Stimulated activated naive CD8-positive, alpha-beta T cell treated with anti-CD3 and anti-CD28 coated beads, Interleukin-15, amount 100 ng/mL, for 72 hours (primary cell): Measurements from ENCODE around the gene BRD9.

Experiments used
- ATAC-seq: fragments of 150-1000 bp; cut with Tn5 transposase; 2 replicates; pipeline ENCODE4 v1.10.0; 2021; ENCODE audit warnings: mild to moderate bottlenecking, moderate library complexity
- DNase-seq, 2 donors: peaks; one replicate each; pipeline ENCODE4 v3.0.0; 2021 to 2022
- H3K27ac Mint-ChIP-seq, 2 donors: one replicate each; pipeline ENCODE4 v1.8.0; 2022; ENCODE audit warnings: mild to moderate bottlenecking in 2 of 2, mixed read lengths in 2 of 2, moderate library complexity in 2 of 2
- H3K27me3 Mint-ChIP-seq: one replicate; pipeline ENCODE4 v1.8.0; 2022; ENCODE audit warnings: mixed read lengths
- H3K4me1 Mint-ChIP-seq: one replicate; pipeline ENCODE4 v1.8.0; 2022; ENCODE audit warnings: mild to moderate bottlenecking, mixed read lengths
- H3K4me3 Mint-ChIP-seq, 2 donors: one replicate each; pipeline ENCODE4 v1.8.0; 2022; ENCODE audit warnings: mild to moderate bottlenecking in 2 of 2, mixed read lengths in 2 of 2, moderate library complexity in 1 of 2
- H3K9me3 Mint-ChIP-seq, 2 donors: one replicate each; pipeline ENCODE4 v1.8.0; 2022; ENCODE audit warnings: mixed read lengths in 2 of 2

The BRD9 gene

DNA sequence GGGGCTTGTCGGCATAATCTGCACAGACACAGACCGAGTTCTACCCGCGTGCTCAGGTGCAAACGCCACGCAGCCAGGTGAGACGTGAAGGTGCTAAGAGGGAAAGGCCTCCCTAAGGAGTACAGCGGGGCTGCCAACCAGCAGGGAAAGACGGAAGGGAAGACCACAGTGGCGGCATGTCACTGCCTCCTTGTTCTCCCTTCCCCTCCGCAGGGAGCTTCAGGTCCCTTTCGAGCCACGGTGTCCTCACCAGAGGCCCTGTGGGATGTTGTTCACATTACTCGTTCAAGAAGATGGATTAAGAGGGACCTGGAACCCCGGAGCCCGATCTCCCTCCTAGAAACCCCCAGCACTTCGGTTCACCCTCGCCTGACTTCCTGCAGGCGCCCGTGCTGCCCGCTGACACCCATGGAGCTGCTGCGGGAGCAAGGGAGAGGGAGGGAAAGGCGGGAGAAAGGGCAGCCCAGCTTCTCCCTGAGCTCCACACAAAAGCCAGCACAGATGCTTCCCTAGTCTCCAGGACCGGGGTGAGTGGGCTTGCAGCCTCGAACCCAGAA lies 686 bp downstream of the BRD9 start:
- peak overlapping the region; percentile 87 to 92 for H3K27ac Mint-ChIP-seq
- H3K27me3 Mint-ChIP-seq, result no peaks in the 10 kb centered on the region
- peak overlapping the region; percentile 80 to 90 for H3K4me3 Mint-ChIP-seq
- ATAC-seq, result peak; percentile 7
- peaks cover 41% of the 10 kb centered on the region for H3K4me1 Mint-ChIP-seq
- peak in 1 of 2 donors; percentile 11 for DNase-seq
- H3K9me3 Mint-ChIP-seq, result no peaks in the 10 kb centered on the region

DNA sequence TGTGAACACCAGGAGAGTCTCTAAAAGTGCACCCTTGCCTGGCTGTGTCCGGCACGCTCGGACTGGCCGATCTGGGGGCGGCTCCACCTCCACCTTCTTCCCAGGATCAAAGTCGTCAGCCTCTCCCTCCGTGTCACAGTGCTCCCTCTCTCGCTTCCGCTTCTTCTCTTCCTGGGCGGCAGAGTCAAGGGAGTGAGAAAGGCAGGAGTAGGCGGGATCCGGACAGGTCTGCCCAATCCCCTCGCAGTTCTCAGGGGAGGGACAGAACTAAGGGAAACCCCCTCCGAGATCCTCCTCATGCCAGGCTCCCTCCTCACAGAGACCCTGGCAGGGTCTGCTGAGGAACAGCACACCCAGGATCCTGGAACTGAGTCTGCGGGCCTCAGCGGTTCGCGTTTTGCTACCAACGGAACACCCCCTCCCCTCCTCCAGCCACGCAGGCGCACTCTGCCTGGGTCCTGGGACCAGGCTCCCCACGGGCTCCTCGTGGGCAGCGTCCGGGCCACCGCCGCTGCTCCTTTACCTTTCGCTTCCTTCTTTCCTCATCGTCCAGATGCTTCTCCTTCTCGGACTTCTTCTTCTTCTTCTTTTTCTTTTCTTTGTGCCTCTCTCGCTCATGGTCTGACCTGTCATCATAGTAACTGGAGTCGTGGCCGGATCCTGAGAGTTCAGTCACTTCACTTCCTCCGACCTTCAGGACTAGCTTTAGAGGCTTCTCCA lies 1.3 kb downstream of the BRD9 start:
- Mint-ChIP-seq H3K4me3 (peak overlapping the region; percentile 80 to 90), H3K27me3 (no peaks in the 10 kb centered on the region), H3K27ac (peak overlapping the region; percentile 87 to 92), H3K9me3 (no peaks in the 10 kb centered on the region), H3K4me1 (peaks cover 41% of the 10 kb centered on the region)
- DNase-seq (no peak), ATAC-seq (no peak)

DNA sequence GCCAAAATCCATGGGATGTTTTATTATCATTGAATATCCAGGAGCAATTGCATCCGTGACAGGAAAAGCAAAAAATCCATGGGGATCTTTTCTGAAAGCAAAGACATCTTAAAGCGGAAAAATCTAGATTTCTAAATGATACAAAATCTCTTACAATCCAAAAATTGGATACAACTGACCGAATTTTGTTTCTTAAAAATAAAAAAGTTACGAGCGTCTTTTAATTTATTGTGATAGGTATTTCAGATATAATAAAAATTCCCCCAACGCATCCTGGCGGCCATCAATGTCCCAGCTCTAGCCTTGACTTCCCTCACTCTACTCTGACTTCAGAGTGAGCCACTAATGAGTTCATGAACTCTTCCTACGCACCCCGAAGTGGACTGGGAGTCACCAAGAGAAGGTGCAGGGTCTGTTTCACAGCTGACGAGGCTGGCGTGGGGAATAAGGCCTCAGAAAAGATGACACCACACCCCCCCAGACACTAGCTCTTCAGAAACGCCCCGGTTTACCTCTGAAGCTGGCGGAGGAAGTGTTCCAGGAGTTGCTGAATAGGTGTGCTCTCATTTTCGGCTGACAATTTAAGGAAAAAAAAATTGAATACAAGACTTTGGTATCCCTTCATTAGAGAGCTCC lies 3.4 kb downstream of the BRD9 start:
- H3K4me3 Mint-ChIP-seq, result no peak overlapping the region
- no peak overlapping the region for H3K27ac Mint-ChIP-seq
- H3K27me3 Mint-ChIP-seq, result no peaks in the 10 kb centered on the region
- DNase-seq (no peak), ATAC-seq (no peak)
- H3K9me3 Mint-ChIP-seq, result no peaks in the 10 kb centered on the region
- peaks cover 40% of the 10 kb centered on the region for H3K4me1 Mint-ChIP-seq

DNA sequence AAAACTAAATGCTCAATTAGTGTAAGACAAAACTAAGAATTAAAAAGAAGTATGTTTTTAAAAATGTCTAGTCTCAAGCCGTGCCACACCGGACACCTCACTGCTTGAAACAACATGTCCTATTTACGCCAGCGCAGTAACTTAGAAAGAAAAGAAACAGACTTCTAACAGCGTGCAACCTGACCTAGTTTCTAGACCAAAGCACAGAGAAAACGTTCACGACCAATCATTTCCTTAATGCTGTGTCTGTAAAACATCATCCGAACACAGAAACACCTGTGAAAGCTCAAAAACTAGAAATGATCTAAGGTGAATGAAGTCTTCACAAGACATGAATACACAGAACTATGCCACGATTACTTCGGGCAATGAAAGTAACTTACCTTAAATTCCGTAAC lies 4.0 kb downstream of the BRD9 start:
- ATAC-seq, result no peak
- DNase-seq, result no peak
- Mint-ChIP-seq H3K9me3 (peaks cover 0 to under 1% of the 10 kb centered on the region in 2 donors), H3K27me3 (no peaks in the 10 kb centered on the region), H3K27ac (no peak overlapping the region), H3K4me3 (no peak overlapping the region), H3K4me1 (peaks cover 34% of the 10 kb centered on the region)

DNA sequence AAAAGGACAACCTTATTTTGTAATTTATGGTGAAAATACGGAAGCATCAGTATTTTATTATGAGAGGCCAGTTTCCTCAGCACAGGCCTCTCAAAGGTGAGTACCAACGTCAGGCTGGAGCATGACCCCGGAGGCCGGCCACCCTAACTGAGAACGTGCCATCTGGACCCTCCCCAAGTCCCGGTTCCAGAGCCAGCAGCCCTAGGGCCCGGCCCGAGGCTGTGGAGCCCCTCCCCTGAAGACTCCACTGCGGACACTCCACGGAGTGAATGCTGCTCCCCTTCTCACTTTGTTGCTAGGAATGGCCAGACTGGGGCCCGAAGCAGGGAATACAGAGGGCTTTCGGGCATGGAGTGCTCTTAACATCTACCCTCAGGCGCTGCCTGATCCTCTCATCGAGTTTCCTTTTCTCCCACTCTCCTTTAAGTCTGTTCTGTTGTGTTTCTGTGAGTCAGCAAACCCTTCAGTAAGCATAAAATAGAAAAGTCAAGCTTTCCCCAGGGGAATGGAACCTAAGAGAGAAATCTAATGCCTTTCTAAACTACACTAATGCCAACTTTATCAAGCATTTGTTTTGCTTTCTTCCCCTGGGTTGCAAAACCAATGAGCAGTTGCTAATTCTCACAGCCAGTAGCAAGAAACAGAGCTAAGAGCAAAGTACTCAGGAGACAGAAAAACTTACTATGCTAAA lies 4.5 kb downstream of the BRD9 start:
- DNase-seq, result no peak
- Mint-ChIP-seq H3K4me1 (peaks cover 32% of the 10 kb centered on the region), H3K9me3 (peaks cover under 1 to 6% of the 10 kb centered on the region in 2 donors), H3K27me3 (no peaks in the 10 kb centered on the region), H3K4me3 (no peak overlapping the region), H3K27ac (no peak overlapping the region)
- no peak for ATAC-seq

DNA sequence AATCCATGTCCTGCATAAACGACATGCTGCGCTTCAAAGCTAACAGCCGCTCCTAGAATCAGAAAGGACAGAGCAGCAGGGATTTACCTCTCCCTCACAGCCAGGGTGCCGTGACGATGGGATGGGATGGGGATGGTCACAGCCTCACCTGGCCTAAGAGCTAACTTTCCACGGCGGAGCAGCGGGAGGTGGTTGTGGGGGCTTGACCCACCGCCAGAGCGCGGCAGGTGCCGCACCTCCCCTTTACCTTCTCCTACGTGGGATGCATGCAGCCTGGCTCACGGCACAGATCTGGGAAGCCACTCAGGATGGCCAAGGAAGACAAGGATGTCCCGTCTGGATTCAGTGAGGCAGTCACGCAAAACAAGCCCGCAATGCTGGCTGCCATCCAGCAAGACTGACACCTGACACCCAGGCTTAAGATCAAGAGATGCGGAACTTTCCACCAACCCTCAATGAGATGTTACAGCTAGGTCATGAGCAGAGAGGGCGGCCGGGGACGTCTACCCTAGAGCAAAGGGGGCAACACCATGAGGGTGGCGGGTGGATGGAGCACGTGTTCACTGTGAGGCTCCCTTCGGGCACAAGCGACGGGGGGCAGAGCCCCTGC lies 5.8 kb downstream of the BRD9 start:
- Mint-ChIP-seq H3K27ac (no peak overlapping the region), H3K9me3 (peaks cover 10 to 17% of the 10 kb centered on the region in 2 donors), H3K4me3 (no peak overlapping the region), H3K4me1 (peaks cover 43% of the 10 kb centered on the region), H3K27me3 (no peaks in the 10 kb centered on the region)
- ATAC-seq (no peak), DNase-seq (no peak)

DNA sequence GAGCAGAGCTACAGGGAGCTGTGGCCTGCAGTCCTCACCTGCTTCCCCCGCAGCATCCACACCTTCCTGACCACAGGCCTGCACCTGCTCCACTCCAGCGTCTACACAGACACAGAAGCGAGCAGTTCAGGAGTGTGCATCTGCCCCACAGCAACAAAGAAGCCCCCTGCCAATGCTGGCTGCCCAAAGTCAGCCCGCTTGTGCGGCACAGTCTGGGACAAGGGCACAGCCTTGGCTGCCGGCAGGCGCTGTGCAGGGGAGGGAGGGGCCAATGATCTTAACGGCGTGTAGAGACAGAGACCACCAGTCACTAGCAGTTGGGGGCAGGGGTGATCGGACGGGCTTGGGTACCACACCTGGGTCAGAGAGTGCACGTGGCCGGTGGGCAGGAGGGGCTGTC lies 6.6 kb downstream of the BRD9 start:
- ATAC-seq, result no peak

DNA sequence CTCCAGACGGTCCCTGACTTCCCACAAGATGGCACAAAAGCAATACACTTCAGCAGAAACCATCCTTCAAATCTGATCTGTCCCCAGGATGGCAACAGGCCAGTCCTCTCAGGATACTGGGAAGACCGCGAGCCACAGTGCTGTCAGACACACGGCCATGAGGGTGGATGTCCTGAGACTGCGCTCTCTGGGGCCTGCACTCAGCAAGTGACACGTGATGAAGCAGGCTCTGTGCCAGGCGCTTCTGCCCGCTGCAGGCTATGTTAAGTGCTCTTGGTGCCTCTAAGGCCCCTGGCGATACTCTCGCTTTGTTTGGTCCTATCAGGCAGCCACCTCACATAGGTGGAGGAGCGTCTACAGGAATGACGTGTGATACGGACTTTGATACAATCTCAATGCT lies 7.1 kb downstream of the BRD9 start:
- ATAC-seq, result no peak
- DNase-seq, result no peak
- H3K9me3 Mint-ChIP-seq, result peaks cover 10 to 17% of the 10 kb centered on the region in 2 donors
- no peaks in the 10 kb centered on the region for H3K27me3 Mint-ChIP-seq
- peaks cover 37% of the 10 kb centered on the region for H3K4me1 Mint-ChIP-seq
- H3K27ac Mint-ChIP-seq, result peak overlapping the region in 1 of 2 donors; percentile 51
- no peak overlapping the region for H3K4me3 Mint-ChIP-seq

More for the DNA sequence above, 6.6 kb downstream of the BRD9 start:
- no peak overlapping the region for H3K4me3 Mint-ChIP-seq
- peaks cover 10 to 17% of the 10 kb centered on the region in 2 donors for H3K9me3 Mint-ChIP-seq
- no peak for DNase-seq
- peaks cover 42% of the 10 kb centered on the region for H3K4me1 Mint-ChIP-seq
- H3K27ac Mint-ChIP-seq, result no peak overlapping the region
- no peaks in the 10 kb centered on the region for H3K27me3 Mint-ChIP-seq

DNA sequence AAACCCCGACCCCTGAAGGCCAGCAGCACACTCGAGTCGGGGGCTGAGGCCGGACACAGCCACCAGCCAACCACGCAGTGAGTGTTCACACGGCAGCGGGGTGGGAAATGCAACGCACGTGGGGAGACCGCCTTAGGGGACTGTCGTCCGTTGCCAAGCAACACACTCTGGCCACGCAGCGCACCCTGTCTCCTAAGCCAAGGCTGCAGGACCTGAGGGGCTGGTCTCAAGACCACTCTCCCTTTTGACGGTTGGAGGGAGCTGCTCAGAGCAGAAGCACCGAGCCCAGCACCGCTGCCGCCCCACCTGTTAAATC lies 7.5 kb downstream of the BRD9 start:
- H3K27me3 Mint-ChIP-seq, result no peaks in the 10 kb centered on the region
- ATAC-seq, result no peak
- H3K4me3 Mint-ChIP-seq, result no peak overlapping the region
- no peak for DNase-seq
- no peak overlapping the region for H3K27ac Mint-ChIP-seq
- peaks cover 34% of the 10 kb centered on the region for H3K4me1 Mint-ChIP-seq
- H3K9me3 Mint-ChIP-seq, result peaks cover 10 to 17% of the 10 kb centered on the region in 2 donors

DNA sequence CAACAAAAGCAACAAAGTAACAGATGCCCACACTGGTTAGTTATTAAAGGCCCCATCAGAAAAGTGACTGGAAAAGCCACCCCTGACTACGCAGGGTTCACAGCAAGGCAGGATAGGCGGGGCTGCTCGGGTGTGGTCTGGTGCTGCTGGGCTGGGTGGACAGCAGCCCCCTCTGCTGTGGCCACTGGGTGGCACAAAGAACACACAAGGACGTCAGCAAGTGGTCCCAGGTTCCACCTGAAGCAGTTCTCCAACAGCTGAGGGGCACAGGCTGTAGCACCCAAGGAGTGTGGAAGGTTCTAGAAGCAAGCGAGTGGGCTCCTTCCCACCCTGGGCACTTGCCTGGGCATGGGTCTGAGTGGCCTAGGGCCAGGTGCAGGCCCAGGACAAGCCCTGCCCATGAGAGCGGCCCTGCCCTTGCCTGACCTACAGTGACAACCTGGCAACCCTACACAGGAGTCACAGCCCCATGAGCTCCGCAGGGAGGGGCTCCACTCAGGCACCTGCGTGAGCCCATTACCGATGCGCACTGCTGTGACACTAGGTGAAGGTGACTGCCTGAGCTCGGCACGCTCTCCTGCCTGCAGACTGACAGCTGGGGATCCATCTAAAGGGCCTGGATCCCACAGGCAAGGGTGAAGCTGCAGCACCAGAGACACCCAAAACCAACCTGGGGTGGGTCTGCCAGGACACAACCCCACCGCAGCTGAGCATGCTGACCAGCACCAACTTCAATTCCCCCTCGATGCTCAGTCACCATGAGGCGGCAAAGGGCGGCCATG lies 8.1 kb downstream of the BRD9 start:
- peaks cover 30% of the 10 kb centered on the region for H3K4me1 Mint-ChIP-seq
- no peak for DNase-seq
- peaks cover 10 to 17% of the 10 kb centered on the region in 2 donors for H3K9me3 Mint-ChIP-seq
- H3K27ac Mint-ChIP-seq, result no peak overlapping the region
- no peak overlapping the region for H3K4me3 Mint-ChIP-seq
- no peaks in the 10 kb centered on the region for H3K27me3 Mint-ChIP-seq
- no peak for ATAC-seq

DNA sequence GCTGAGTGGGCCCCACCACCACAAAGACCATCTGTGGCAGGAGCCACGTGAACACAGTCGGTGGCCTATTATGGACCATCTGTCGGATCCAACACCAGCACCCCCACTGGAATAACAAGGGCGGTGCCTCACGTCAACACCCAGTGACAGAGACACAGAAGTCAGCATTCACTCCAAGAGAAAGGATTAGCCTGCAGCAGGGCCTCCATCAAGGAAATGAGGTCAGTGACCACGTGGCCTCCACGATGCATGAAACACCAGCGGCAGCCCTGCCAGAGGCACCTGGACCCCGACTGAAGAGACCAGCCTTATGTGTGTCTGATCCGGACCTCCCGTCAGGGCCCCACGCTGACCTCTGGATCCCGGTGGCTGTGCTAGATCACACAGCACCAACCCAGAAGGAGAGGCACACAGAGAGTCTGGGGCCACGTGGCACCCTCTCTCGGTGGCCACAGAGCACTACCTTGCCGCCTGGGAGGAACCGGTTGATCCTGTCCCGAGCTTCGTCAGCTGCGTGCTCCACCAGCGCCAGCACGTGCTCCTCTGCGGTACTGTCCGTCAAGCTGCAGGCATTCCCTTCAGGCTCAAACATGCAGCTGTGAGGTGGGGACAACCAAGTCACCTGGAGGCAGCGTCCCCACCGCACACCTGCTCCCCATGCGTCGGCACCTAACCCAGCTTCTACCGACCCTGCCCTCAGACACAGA lies 9.0 kb downstream of the BRD9 start:
- no peak for ATAC-seq
- Mint-ChIP-seq H3K9me3 (peaks cover 10 to 17% of the 10 kb centered on the region in 2 donors), H3K27me3 (no peaks in the 10 kb centered on the region), H3K27ac (peak overlapping the region in 1 of 2 donors; percentile 86), H3K4me3 (no peak overlapping the region), H3K4me1 (peaks cover 25% of the 10 kb centered on the region)
- DNase-seq, result no peak

DNA sequence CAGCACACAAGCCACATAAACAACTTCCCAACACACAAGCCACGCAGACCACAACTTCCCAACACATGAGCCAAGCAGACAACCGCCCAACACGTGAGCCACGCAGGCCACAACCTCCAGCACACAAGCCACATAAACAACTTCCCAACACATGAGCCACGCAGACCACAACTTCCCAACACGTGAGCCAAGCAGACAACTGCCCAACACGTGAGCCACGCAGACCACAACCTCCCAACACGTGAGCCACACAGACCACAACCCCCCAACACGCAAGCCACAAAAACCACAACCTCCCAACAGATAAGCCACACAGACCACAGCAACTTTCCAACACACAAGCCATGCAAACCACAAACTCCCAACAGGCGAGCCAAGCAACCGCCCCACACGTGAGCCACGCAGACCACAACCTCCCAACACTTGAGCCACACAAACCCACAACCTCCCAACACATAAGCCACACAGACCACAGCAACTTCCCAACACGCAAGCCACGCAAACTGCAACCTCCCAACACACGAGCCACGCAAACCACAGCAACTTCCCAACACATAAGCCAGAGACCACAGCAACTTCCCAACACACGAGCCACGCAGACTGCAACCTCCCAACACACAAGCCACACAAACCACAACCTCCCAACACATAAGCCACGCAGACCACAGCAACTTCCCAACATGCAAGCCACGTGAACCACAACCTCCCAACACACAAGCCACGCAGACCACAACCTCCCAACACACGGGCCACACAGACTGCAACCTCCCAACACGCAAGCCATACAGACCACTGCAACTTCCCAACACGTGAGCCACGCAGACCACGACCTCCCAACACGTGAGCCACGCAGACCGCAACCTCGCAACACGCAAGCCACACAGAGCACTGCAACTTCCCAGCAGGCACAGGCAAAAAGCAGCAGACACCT lies 10.1 kb downstream of the BRD9 start:
- Mint-ChIP-seq H3K27ac (peak overlapping the region; percentile 34 to 86), H3K27me3 (no peaks in the 10 kb centered on the region), H3K4me1 (peaks cover 20% of the 10 kb centered on the region), H3K9me3 (peaks cover 10 to 17% of the 10 kb centered on the region in 2 donors), H3K4me3 (peak overlapping the region in 1 of 2 donors; percentile 3)
- ATAC-seq, result no peak
- DNase-seq, result no peak

DNA sequence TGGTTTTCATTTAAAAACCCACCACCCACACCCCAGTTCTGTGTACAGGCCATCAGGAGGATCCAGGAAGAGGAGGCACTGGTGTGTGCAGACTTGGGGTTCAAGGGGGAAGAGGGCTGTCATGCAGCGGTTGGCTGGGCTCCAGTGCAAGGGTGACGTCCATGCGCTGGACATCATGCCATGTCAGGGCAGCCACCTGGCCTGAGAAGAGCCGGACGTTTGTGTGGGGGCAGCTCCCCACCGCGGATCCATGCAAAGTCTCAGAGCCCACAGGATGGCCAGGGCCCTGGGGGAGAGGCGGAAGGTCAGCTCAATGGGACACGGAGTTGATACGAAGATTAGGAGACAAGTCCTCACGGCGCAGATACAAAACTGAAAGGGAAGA lies 11.1 kb downstream of the BRD9 start:
- ATAC-seq (no peak), DNase-seq (no peak)
- Mint-ChIP-seq H3K27ac (peak overlapping the region in 1 of 2 donors; percentile 91), H3K4me3 (no peak overlapping the region), H3K4me1 (peaks cover 20% of the 10 kb centered on the region), H3K9me3 (peaks cover 10 to 17% of the 10 kb centered on the region in 2 donors), H3K27me3 (no peaks in the 10 kb centered on the region)
